ENCODE results near the gene YJEFN3.

- TF ChIP-seq CTCF (conservative IDR thresholded peaks at IDR 0.05) (no peak), EZH2 (IDR thresholded peaks at IDR 0.05; ENCODE audit: low read depth) (no peak)
These were observed 761 bp upstream of the YJEFN3 start for GRCh38 chr19:19527674-19528625.

All from PC-9 (cell line).